ENCODE data around the gene PCNP.
"Not testable (repeated sequence)": the region's sequence is repeated elsewhere in the genome, so short reads cannot be mapped to it uniquely, and the experiment has no call there.

Gene PCNP

GRCh38 chr3:101573449-101574387 lies at the start of gene PCNP:
Gene PCNP (plus strand): TSS chr3:101574180. CDS start chr3:101574216, 36 bp downstream.
- peak; percentile 97 for DNase-seq

DNA sequence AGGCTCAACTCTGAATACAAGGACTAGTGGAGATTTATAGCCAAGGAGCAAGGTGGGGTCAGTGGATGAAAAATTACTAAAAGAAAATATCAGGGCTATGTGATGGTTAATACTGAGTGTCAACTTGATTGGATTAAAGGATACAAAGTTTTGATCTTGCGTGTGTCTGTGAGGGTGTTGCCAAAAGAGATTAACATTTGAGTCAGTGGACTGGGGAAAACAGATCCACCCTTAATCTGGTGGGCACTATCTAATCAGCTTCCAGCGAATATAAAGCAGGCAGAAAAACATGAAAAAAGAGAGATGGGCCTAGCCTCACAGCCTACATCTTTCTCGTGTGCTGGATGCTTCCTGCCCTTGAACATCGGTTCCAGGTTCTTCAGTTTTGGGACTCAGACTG lies 46.5 kb upstream of the PCNP start:
- no peak for DNase-seq

DNA sequence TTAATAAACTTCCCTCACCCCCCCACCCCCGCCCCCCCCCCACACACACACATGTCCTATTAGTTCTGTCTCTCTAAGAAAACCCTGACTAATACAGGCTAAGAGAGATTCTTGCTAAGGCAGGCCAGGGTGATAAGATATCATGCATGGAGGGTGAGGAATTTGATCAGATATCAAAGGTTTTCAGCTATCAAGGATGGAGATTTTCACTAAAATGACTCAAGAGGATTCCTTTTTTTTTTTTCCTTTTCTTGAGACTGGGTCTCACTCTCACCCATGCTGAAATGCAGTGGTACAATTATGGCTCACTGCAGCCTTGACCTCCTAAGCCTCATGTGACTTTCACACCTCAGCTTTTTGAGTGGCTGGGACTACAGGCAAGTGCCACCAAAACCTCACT lies 46.1 kb upstream of the PCNP start:
- no peak for DNase-seq

GRCh38 chr3:101529816-101530685 lies 43.9 kb upstream of the PCNP start:
- DNase-seq, result no peak

DNA sequence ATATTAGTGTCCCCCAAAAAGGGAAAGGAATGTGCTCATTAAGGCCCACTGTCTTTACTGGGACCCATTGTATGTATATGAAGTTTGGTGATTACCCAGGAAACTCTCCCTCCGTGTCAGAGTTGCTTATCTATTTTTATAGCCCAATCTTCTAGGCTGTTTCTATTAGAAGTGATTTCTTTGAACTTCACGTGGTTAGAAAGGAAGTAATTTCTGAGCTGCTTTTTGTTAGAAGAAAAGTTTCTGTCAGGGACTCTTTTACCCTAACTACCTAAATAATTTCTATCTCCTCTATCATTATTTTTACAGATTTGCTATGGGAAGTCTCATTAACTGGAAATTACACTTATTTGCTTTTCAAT lies 43.3 kb upstream of the PCNP start:
- DNase-seq, result no peak

GRCh38 chr3:101531473-101532086 lies 42.4 kb upstream of the PCNP start:
- no peak for DNase-seq

DNA sequence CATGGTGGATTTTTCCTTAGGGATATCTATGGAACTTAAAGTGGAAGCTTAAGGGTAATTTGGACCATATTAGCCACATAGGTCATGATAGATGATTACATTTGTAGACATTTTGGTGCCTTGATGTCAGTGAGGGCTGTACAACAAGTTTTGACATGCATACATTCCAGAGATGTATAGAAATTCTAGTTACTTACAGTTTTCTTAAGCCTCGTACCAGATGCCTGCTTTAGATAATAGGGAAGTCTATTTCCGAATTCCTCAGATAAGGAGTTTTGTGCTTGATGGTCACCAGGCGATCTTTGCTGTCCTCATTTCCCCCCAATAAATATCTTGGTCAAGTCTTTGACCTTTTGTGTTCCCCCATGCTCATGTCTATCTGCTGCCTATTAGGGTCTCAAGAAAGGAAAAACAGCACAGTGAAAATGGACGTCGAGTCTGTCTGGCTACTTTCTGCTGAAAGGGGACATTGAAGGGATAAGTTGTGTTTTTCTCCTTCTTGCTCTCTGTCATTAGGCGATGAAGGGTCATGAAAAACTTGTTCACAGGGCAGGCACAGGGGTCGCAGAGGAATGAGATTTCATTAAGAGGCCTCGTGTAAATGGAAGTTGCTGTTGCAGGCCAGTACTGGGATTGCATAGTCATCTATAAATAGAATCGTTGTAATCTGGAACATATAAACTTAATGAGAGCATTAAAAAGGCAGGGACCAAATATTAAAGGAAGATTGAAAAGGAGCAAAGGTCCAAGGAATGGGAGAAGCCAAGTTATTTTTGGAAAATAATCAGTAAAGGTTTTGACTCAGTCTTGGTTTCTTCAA lies 41.0 kb upstream of the PCNP start:
- no peak for DNase-seq

DNA sequence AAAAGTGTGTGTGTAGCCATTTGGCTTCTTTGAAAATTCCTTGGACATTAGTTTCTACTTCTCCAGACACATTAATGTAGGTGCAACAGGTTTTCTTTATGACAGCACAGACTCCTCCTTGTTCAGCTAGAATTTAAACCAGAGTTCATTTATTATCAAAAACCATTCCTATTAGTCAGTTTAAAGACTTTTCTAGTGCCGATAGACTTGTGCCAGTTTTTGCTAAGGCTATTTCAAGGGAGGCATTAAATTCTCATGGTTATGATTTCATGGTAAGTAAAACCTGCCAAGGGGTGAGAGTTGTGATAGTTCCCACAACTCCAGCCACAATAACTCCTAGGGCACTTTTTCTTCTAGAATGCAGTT lies 40.4 kb upstream of the PCNP start:
- no peak for DNase-seq

DNA sequence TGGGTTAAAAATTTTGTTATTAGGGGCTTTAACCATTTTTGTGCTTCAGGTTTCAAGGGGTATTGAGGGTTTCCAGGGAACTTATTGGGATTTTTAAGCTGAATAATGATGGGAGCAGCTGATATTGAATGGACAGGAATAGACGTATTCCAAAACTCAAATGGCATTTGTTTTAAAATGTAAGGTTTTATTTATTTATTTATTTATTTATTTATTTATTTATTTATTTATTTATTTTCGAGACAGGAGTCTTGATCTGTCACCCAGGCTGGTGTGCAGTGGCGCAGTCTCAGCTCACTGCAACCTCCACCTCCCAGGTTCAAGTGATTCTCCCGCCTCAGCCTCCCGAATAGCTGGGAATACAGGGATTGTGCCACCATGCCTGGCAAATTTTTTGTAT lies 38.8 kb upstream of the PCNP start:
- no peak for DNase-seq

- DNase-seq, result no peak
These were observed 37.7 kb upstream of the PCNP start for GRCh38 chr3:101536266-101536665.

DNA sequence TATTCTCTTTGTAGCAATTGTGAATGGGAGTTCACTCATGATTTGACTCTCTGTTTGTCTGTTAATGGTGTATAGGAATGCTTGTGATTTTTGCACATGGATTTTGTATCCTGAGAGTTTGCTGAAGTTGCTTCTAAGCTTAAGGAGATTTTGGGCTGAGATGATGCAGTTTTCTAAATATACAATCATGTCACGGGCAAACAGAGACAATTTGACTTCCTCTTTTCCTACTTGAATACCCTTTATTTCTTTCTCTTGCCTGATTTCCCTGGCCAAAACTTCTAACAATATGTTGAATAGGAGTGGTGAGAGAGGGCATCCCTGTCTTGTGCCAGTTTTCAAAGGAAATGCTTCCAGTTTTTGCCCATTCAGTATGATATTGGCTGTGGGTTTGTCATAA lies 37.0 kb upstream of the PCNP start:
- DNase-seq, result not testable (repeated sequence)

DNA sequence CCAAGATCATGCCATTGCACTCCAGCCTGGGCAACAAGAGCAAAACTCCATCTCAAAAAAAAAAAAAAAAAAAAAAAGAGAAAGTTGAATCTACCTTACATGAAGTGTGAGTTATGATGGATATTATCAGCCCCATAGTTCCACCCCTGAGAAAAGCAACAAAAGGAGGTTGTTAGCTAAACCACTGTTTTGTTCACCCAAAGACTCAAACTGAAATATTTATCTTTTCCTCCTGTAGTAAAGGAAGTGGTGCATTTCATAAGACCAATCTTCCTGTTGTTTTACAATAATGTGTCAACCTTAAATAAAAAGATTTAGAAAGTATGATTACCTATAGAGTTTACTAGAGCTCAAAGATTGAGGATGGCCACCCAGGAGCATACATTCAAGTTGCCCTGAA lies 31.0 kb upstream of the PCNP start:
- no peak for DNase-seq

GRCh38 chr3:101544161-101544850 lies 29.7 kb upstream of the PCNP start:
- DNase-seq, result no peak

DNA sequence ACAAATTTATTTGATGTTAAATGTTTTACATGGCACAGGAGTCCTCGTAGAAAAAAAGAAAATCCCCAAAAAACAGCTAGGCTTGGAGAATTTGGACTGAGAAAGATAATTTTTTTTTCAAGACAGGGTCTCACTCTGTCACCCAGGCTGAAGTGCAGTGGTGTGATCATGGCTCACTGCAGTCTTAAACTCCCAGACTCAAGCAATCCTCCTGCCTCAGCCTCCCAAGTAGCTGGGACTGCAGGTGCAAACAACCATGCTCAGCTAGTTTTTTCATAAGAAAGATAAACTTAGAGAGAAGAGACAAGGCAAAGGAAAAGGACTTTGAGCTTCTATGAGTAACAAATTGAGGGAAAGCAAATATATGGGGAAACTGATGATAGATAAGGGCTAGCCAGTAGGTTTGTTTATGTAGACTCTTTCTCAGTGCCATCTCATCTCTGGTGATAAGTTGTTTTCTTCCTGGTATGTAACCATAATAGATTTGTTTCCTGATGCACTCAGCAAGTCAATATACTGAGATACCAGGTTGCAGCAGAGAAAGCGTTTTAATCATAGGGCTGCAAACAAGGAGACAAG lies 25.4 kb upstream of the PCNP start:
- DNase-seq, result no peak

GRCh38 chr3:101549473-101549872 lies 24.5 kb upstream of the PCNP start:
- no peak for DNase-seq

GRCh38 chr3:101551359-101552081 lies 22.5 kb upstream of the PCNP start:
- not testable (repeated sequence) for DNase-seq

- not testable (repeated sequence) for DNase-seq
These were observed 20.6 kb upstream of the PCNP start for GRCh38 chr3:101553381-101553780.

- DNase-seq, result no peak
These were observed 17.9 kb upstream of the PCNP start for GRCh38 chr3:101556064-101556463.

DNA sequence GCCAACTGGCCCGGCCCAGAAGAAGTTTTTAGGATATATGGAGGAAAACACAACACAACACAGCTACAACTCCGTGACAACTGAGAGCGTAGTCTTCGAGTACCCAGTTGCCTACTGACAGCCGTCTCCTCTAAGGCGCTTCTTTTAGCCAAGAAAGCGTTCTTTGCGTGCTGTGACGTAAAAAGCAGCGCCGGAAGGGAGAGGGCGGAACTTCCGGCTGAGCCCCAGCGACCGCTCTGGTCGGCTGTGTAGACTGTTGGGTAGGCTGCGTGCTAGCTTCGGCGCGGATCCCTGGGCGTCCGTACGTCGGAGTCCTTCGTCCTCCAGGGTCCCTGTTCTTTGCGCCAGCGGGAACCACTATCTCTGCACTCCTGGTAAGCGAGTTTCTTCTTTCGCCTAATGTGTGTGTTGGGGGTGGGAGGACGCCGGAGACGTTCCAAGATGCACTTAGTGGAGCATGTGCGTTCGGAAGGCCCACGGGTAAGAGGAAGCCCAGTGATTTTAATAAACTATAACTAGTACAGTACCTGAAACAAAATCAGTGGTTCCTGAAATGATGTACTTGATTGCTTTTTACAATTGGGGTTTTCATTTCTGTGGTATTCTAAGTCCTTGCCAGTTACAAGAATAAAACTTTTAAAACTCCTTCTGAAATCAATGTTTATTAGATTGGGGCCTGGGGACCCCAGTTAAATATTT lies 12.2 kb upstream of the PCNP start, which contains the start of gene TRMT10C:
Gene TRMT10C, plus strand, starts transcription at position 239 of the 699 bp plus-strand sequence. CDS start 2,914 bp downstream, outside the sequence.
- DNase-seq, result peak; percentile 88

Data from NCI-H345 (cell line).